Brain microvascular endothelial cell (primary cell): Measurements from ENCODE around the gene PIMREG.
"Not testable (repeated sequence)": the region's sequence is repeated elsewhere in the genome, so short reads cannot be mapped to it uniquely, and the experiment has no call there.

Experiments used
- DNase-seq: peaks from one replicate; pipeline ENCODE4 v3.0.0-alpha.2; 2020
- H3K27ac ChIP-seq: fragments of 250-450 bp; sonication (Bioruptor Pico); 2 replicates; pipeline ENCODE4 v1.5.1; 2020; ENCODE audit warnings: mild to moderate bottlenecking, moderate library complexity
- H3K27me3 ChIP-seq: fragments of 250-450 bp; sonication (Bioruptor Pico); replicated peaks from 2 replicates; pipeline ENCODE4 v1.5.1; 2020; ENCODE audit warnings: mild to moderate bottlenecking
- H3K36me3 ChIP-seq: fragments of 250-450 bp; sonication (Bioruptor Pico); replicated peaks from 2 replicates; pipeline ENCODE4 v1.5.1; 2020; ENCODE audit warnings: mild to moderate bottlenecking
- H3K4me3 ChIP-seq: 2 replicates; pipeline ENCODE4 v1.5.1; 2011; ENCODE audit warnings: low read depth, mild to moderate bottlenecking, control low read depth, low read length, moderate library complexity
- CTCF ChIP-seq: IDR thresholded peaks from 2 replicates; pipeline ENCODE4 v1.5.1; 2011; ENCODE audit warnings: low read depth, mild to moderate bottlenecking, moderate library complexity, low read length, control low read depth, inconsistent platforms; ENCODE audit errors: missing control alignments
- in situ Hi-C: cut with HindIII; loops from 2 replicates; pipeline ENCODE4 v1.10.0; 2017; ENCODE audit warnings: low sequenced_read_pairs, low pct_ligation_motif_present

The PIMREG gene

GRCh38 chr17:6479622-6480302 is 35.5 kb downstream of the PIMREG start:
- no peaks in the 10 kb centered on the region for H3K27me3 ChIP-seq
- TF ChIP-seq CTCF, result no peak
- in situ Hi-C loops, result no loop called here
- DNase-seq, result no peak
- H3K36me3 ChIP-seq, result no peaks in the 10 kb centered on the region
- no peak overlapping the region for H3K4me3 ChIP-seq
- H3K27ac ChIP-seq, result no peak overlapping the region

GRCh38 chr17:6480303-6480675 is 36.0 kb downstream of the PIMREG start:
- in situ Hi-C loops, result no loop called here
- no peak for TF ChIP-seq CTCF

GRCh38 chr17:6482105-6482455 is 37.8 kb downstream of the PIMREG start:
- no peak for DNase-seq
- no peaks in the 10 kb centered on the region for H3K27me3 ChIP-seq
- in situ Hi-C loops, result no loop called here
- H3K4me3 ChIP-seq, result no peak overlapping the region
- no peak for TF ChIP-seq CTCF
- H3K27ac ChIP-seq, result no peak overlapping the region
- H3K36me3 ChIP-seq, result no peaks in the 10 kb centered on the region

More at GRCh38 chr17:6480303-6480675, 36.0 kb downstream of the PIMREG start:
- Histone ChIP-seq H3K4me3 (no peak overlapping the region), H3K27ac (no peak overlapping the region), H3K36me3 (no peaks in the 10 kb centered on the region), H3K27me3 (no peaks in the 10 kb centered on the region)
- DNase-seq, result no peak

- in situ Hi-C loops, H3K4me3 ChIP-seq, H3K27me3 ChIP-seq, H3K27ac ChIP-seq, H3K36me3 ChIP-seq, DNase-seq: not testable (repeated sequence)
Observed at GRCh38 chr17:6482796-6483195, 38.5 kb downstream of the PIMREG start.

GRCh38 chr17:6483507-6483906 is 39.3 kb downstream of the PIMREG start:
- H3K4me3 ChIP-seq, result no peak overlapping the region
- in situ Hi-C loops, result no loop called here
- no peak overlapping the region for H3K27ac ChIP-seq
- no peak for DNase-seq
- TF ChIP-seq CTCF, result no peak
- no peaks in the 10 kb centered on the region for H3K27me3 ChIP-seq
- H3K36me3 ChIP-seq, result no peaks in the 10 kb centered on the region

- no peak for TF ChIP-seq CTCF
- Histone ChIP-seq H3K27ac (no peak overlapping the region), H3K4me3 (no peak overlapping the region), H3K36me3 (no peaks in the 10 kb centered on the region), H3K27me3 (no peaks in the 10 kb centered on the region)
- in situ Hi-C loops, result no loop called here
- DNase-seq, result no peak
Observed at GRCh38 chr17:6485646-6486412, 41.6 kb downstream of the PIMREG start.
